ENCODE results near the gene SCRT2.
"Not testable (repeated sequence)": the region's sequence is repeated elsewhere in the genome, so short reads cannot be mapped to it uniquely, and the experiment has no call there.

GRCh38 chr20:642013-642397 is 33.6 kb downstream of the SCRT2 start:
- TF ChIP-seq TARDBP (IDR thresholded peaks at IDR 0.05); FOXK2 (IDR thresholded peaks at IDR 0.05); LEF1 (IDR thresholded peaks at IDR 0.05; ENCODE audit: borderline replicate concordance); SP1 (IDR thresholded peaks at IDR 0.05); SUZ12 (IDR thresholded peaks at IDR 0.05); FOXA1 (IDR thresholded peaks at IDR 0.05); NFRKB (IDR thresholded peaks at IDR 0.05): not testable (repeated sequence)
- TF ChIP-seq, protein P1, sequence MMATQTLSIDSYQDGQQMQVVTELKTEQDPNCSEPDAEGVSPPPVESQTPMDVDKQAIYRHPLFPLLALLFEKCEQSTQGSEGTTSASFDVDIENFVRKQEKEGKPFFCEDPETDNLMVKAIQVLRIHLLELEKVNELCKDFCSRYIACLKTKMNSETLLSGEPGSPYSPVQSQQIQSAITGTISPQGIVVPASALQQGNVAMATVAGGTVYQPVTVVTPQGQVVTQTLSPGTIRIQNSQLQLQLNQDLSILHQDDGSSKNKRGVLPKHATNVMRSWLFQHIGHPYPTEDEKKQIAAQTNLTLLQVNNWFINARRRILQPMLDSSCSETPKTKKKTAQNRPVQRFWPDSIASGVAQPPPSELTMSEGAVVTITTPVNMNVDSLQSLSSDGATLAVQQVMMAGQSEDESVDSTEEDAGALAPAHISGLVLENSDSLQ (IDR thresholded peaks at IDR 0.05), result not testable (repeated sequence)
